KOPT-K1 (cell line): Measurements from ENCODE around the gene COL3A1.

Source experiments
- H3K27ac ChIP-seq: fragments of 200-600 bp; sonication (generic); 2 replicates; pipeline ENCODE4 v1.5.1; 2016; ENCODE audit warnings: antibody characterized with exemption, mild to moderate bottlenecking, low read depth, low read length; ENCODE audit not compliant: poor library complexity, severe bottlenecking
- H3K36me3 ChIP-seq: fragments of 200-600 bp; sonication (generic); 2 replicates; pipeline ENCODE4 v1.5.1; 2017; ENCODE audit warnings: antibody characterized with exemption, mild to moderate bottlenecking, low read length, moderate library complexity; ENCODE audit not compliant: insufficient read depth
- H3K9me3 ChIP-seq: fragments of 200-600 bp; sonication (generic); 2 replicates; pipeline ENCODE4 v1.5.1; 2017; ENCODE audit warnings: antibody characterized with exemption, low read length, mild to moderate bottlenecking; ENCODE audit not compliant: insufficient read depth, poor library complexity, severe bottlenecking

The COL3A1 gene

GRCh38 chr2:189022053-189022481 is 47.9 kb downstream of the COL3A1 start:
- Histone ChIP-seq H3K27ac (no peak overlapping the region), H3K9me3 (no peaks in the 10 kb centered on the region), H3K36me3 (no peaks in the 10 kb centered on the region)

- Histone ChIP-seq H3K9me3 (no peaks in the 10 kb centered on the region), H3K36me3 (no peaks in the 10 kb centered on the region), H3K27ac (no peak overlapping the region)
Measured at GRCh38 chr2:189022492-189022891, 48.3 kb downstream of the COL3A1 start.

GRCh38 chr2:189024901-189025618 is 50.9 kb downstream of the COL3A1 start:
- Histone ChIP-seq H3K27ac (no peak overlapping the region), H3K36me3 (no peaks in the 10 kb centered on the region), H3K9me3 (no peaks in the 10 kb centered on the region)

- no peak overlapping the region for H3K27ac ChIP-seq
- H3K36me3 ChIP-seq: no peaks in the 10 kb centered on the region
- no peaks in the 10 kb centered on the region for H3K9me3 ChIP-seq
Measured at GRCh38 chr2:189037518-189037917, 63.3 kb downstream of the COL3A1 start.

GRCh38 chr2:189045836-189046235 is 71.7 kb downstream of the COL3A1 start:
- no peak overlapping the region for H3K27ac ChIP-seq
- H3K9me3 ChIP-seq: no peaks in the 10 kb centered on the region
- H3K36me3 ChIP-seq: no peaks in the 10 kb centered on the region

DNA sequence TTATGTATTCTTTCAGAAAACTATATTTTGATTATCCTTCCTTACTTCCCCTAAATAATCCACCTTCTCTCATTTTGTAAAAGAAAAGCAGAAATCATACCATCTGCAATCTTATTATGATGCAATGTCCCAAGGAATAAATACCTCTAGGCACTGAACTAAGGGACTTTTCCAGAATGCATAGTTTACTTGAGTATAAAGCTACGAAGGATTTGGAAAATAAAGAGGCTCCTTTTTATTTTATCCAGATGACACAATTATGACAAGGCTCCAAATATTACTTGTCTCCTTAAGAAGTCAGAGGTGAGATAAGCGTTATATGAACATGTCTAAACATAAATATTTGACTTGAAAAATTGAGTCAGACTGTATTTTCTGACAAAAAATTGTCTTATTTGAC is 72.1 kb downstream of the COL3A1 start:
- H3K9me3 ChIP-seq: no peaks in the 10 kb centered on the region
- no peak overlapping the region for H3K27ac ChIP-seq
- H3K36me3 ChIP-seq: no peaks in the 10 kb centered on the region

- Histone ChIP-seq H3K27ac (no peak overlapping the region), H3K36me3 (no peaks in the 10 kb centered on the region)
Measured at GRCh38 chr2:189047171-189047888, 73.2 kb downstream of the COL3A1 start.

GRCh38 chr2:189048189-189048588 is 74.0 kb downstream of the COL3A1 start:
- H3K9me3 ChIP-seq: no peaks in the 10 kb centered on the region
- H3K27ac ChIP-seq: no peak overlapping the region

More at GRCh38 chr2:189047171-189047888, 73.2 kb downstream of the COL3A1 start:
- H3K9me3 ChIP-seq: no peaks in the 10 kb centered on the region

DNA sequence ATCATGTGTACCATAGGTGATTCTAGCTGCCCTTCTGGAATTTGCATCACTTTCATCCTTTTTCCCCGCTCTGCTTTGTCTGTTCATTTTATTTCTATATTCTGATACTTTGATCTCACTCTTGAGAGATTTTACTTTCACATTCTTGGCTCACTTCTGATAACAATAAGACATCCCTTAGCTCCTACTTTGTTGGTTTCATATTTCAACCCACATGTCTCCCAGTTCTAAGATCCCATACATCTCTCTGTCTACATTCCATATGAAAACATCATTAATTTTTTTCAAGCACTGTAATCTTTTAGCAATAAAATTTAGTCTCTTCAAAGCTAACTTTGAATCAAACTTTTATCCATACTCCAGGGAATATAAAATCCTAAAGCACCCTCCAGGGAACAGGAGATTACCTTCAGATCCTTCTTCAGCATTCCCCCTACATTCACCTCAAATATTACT is 75.6 kb downstream of the COL3A1 start:
- no peaks in the 10 kb centered on the region for H3K36me3 ChIP-seq

More at GRCh38 chr2:189048189-189048588, 74.0 kb downstream of the COL3A1 start:
- no peaks in the 10 kb centered on the region for H3K36me3 ChIP-seq

GRCh38 chr2:189050165-189050712 is 76.1 kb downstream of the COL3A1 start:
- Histone ChIP-seq H3K9me3 (no peaks in the 10 kb centered on the region), H3K27ac (no peak overlapping the region), H3K36me3 (no peaks in the 10 kb centered on the region)

More for the DNA sequence above, 75.6 kb downstream of the COL3A1 start:
- Histone ChIP-seq H3K9me3 (no peaks in the 10 kb centered on the region), H3K27ac (no peak overlapping the region)

GRCh38 chr2:189056200-189057106 is 82.3 kb downstream of the COL3A1 start:
- Histone ChIP-seq H3K36me3 (no peaks in the 10 kb centered on the region), H3K9me3 (no peaks in the 10 kb centered on the region), H3K27ac (no peak overlapping the region)

DNA sequence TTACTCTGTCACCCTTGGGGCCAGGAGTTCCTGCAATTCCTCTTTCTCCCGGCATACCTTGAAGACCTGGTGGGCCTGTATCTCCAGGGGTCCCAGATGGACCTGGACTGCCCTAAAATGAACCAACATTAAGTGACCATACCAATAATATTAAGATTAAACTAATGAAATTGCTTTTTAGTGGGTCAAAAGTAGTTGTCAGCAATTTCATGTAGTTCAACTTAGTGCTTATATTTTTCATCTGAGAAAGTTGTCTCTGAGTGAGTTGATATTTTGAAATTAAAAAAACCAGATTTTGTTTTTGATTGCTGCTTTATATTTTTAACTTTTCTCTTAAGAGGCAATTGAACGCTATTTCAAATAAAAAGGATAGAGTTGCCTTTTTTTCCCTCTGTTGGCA is 83.1 kb downstream of the COL3A1 start:
- Histone ChIP-seq H3K27ac (no peak overlapping the region), H3K9me3 (no peaks in the 10 kb centered on the region), H3K36me3 (no peaks in the 10 kb centered on the region)

DNA sequence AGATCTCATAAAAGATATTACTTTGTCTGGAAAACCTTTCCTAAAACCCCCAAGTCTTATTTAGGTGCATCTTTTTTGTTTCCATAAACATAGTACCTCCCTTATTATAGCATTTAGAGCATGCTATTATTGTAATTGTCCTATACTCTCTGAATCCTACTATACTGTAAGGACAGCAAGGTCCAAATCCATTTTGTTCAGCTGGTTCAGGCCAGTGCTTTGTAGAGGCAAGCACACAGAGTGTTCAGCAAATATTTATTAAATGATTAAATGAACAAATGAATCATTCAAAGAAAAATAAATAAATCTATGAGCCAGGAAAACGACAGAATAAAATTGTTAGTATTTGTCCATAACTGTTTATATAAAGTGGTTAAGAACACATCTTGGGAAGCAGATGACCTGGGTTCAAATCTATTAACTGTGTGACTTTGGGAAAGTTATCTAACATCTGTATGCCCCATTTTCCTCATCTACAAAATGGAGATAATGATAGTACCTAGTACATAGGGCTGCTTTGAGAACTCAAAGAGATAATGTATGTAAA is 86.0 kb downstream of the COL3A1 start:
- no peak overlapping the region for H3K27ac ChIP-seq
- no peaks in the 10 kb centered on the region for H3K36me3 ChIP-seq
- no peaks in the 10 kb centered on the region for H3K9me3 ChIP-seq
